HG03457 (cell line): ENCODE measurements around the gene UNC5A.
"Not testable (repeated sequence)": the region's sequence is repeated elsewhere in the genome, so short reads cannot be mapped to it uniquely, and the experiment has no call there.

Experiments used
- ATAC-seq: cut with Tn5 transposase; IDR thresholded peaks from one replicate; pipeline ENCODE4 v1.9.1; 2021; ENCODE audit warnings: moderate number of reproducible peaks; ENCODE audit not compliant: unreplicated experiment

UNC5A gene

DNA sequence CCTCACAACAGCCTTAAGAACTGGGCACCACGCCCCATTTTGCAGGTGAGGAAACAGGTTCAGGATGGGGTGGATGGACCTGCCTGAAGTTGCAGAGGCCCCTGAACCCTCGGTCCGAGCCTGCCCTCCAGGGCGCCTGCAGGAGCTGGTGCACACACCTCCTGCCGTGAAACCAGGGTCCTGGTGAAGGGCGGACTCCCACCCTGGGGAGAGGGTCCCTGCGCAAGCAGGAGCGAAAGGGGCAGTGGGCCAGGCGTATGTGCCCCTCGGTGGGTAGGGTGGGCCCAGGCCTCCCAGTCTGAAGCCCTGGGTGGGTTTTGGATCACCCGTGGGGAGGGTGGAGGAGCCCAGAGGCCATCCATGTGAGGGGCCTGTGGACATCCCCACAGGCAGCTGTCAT lies 50.9 kb downstream of the UNC5A start:
- ATAC-seq = no peak

DNA sequence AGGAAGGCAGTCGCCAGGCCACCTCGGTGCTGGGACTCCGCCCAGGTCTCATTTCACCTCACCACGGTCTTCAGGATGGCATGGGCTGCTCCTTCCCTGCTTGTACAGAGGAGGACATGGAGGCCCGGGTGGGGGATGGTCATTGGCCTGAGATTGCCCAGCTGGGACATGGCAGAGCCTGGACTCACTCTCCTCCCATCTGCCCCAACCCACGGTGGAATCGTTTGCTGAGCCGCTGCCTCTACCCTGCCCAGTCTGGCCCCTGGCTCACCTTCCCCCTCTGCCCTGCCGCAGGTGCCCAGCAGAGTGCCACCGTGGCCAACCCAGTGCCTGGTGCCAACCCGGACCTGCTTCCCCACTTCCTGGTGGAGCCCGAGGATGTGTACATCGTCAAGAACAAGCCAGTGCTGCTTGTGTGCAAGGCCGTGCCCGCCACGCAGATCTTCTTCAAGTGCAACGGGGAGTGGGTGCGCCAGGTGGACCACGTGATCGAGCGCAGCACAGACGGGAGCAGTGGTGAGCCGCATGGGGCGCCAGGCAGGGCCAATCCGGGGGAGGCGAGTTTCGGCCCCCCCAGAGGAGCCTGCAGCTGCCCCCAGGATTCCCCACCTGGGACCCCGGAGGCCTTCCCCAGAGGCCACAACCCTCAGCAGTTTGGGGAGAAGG lies 52.1 kb downstream of the UNC5A start:
- no peak for ATAC-seq

DNA sequence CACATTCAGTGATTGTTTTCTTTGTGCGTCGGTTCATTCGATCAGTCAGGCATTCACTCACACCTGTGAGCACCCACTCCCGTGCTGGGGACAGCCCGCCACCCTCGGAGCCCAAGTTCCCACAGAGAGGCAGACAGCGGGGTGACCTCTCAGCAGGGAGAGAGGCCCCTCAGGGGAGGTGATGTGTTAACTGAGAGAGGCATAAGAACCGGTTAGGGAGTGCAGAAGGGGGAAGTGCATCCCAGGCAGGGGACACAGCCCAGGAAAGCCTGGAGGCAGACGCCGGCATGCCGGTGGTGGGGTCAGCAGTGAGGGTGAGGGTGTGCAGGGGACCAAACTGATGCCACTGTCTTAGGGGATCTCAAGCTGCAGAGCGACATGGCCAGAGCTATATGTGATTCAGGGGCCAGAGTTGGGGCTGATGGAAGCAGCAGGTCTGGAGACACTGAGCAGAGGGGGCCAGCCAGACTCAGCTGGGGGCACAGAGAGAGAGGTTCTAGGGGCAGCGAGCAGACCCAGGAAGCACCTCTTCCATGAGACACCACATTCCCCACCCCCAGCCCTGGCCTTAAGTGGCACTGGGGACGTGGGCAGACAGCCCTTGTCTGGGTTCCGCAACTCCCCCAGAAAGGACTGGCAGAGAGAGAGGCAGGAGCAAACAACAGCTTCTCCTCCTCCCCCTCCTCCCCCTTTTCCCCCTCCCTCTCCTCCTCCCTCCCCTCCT lies 52.8 kb downstream of the UNC5A start:
- no peak for ATAC-seq

DNA sequence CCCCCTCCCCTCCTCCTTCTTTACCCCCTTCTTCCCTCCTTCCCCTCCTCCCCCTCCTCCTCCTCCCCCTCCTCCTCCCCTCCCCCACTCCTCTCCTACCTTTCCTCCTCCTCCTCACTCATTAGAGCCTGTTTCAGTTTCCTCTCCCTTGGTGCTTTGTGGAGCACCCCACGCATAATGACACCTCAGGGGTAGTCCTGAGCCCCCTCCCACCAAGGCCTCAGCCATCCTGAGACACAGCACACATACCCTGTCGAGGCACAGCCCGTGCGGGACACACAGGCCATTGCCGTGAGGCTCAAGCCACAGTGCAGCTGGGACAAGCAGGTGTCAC lies 53.4 kb downstream of the UNC5A start:
- ATAC-seq = no peak

DNA sequence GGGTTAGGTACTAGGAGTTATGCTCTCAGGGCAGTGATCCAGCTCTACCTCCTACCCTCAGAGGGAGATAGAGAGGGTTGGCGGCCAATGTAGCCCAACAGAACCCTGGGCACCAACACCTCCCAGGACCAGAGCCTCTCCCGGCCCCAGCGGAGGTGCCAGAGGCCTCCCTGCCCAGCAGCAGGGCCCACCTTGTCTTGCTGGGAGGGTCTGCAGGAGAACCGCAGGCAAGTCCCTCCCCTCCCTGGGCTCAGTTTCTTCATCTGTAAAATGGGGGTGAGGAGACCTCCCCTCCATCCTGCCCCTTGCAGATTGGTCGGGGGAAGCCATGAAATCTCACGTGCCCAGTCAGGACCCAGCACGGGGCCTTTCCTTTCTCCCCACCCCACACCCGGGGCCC lies 54.4 kb downstream of the UNC5A start:
- no peak for ATAC-seq

DNA sequence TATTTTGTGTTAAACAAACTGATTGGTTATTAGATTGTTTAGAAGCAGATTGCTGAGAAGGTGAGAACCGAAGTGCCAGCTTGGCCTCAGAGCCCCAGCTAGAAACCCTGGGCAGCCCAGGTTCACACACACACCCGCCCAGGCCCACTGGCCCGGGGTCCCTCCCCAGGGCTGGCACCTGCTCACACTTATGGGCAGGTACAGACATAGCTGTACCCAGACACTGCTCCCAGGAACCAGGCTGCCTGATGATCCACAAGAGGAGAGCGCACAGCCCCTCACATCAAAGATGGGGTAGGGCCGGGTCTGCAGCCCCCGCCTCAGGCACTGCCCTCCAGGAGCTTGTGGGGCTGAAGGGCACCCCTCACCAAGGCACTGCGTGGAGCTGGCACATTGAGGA lies 55.6 kb downstream of the UNC5A start:
- ATAC-seq = no peak

DNA sequence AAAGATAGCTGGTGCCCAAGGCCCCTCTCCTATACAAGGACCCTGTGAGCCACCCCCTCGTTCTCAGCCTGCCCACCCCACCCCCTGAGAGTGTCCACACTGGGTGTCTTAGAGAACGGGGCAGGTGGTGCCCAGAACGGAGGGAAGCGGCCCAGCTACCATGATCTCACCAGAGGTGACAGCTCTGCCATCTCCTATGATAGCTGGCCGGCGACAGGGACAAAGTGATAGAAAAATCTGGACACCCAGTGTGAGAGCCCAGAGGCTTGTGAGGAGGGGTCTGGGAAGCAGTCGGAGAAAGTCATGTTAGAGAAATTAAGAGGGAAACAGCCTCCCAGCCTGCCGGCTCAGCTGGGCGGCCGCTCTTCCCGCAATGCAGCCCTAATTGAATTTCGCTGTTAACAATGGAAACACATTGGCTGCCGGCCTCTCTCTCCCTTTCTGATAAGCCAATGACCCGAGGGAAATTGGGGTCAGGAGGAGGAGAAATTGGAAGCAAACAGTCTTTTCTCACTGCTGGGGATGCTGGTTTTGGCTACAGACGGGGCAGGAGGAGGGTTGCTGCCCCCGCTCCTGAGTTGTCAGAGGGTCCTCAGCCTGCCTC lies 56.5 kb downstream of the UNC5A start:
- ATAC-seq = no peak

DNA sequence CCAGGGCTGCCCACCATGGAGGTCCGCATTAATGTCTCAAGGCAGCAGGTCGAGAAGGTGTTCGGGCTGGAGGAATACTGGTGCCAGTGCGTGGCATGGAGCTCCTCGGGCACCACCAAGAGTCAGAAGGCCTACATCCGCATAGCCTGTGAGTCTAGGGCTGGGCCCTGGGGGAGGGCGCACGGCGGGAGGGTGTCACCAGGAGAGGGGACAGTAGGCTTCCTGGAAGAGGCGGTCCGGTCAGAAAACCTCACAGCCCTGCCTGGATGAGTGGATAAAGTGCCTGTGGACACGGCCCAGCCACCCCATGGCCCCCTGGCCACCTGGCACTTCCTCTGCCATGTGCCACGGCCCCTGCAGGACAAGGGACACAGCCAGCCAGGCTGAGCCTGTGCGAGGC lies 57.8 kb downstream of the UNC5A start:
- ATAC-seq = no peak

DNA sequence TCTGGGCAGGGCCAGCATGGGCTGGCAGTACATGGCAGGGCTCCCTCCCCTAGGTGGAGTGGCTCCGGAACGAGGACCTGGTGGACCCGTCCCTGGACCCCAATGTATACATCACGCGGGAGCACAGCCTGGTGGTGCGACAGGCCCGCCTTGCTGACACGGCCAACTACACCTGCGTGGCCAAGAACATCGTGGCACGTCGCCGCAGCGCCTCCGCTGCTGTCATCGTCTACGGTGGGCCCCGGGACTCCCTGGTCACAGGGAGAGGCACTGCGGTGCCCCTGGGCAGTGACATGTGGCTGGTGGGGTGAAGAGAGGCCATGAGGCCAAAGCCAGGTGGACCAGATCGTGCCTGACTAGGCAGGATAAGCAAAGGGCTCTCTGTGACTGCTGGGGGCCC lies 58.4 kb downstream of the UNC5A start:
- ATAC-seq = no peak

DNA sequence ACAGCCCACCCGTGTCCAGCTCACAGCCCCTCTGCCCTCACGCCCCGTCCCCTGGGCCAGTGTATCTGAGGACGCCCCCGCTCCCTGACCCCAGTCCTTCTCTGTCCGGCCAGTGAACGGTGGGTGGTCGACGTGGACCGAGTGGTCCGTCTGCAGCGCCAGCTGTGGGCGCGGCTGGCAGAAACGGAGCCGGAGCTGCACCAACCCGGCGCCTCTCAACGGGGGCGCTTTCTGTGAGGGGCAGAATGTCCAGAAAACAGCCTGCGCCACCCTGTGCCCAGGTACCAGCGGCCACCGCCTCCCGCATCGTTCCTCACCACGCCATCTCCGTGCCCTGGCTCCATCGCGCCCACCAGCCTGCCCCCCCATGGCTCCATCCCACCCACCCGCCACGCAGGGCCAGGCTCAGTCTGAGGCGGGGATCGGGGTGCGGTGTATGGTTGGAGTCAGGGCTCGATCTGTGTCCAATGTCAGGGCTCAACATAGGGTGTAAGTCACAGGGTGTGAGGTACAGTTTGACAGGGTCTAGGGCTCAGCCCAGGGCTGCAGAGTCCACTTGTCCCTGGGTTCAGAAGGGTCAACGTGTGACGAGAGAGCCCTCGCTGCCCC lies 59.2 kb downstream of the UNC5A start:
- no peak for ATAC-seq

DNA sequence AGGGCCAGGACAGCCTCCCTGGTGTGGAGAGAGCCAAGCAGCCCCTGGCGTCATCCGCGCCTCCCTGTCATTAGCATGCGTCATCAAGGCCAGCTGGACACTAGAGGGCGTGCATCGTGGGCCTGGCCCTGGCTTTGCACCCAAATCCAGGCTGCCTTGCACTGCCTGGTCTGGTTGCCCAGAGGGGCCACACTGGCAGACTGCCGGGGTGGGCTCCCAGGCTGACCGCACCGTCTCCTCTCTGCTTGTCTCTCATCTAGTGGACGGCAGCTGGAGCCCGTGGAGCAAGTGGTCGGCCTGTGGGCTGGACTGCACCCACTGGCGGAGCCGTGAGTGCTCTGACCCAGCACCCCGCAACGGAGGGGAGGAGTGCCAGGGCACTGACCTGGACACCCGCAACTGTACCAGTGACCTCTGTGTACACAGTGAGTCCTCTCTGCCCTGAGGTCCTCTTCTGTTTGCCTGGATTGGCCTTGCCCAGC lies 59.8 kb downstream of the UNC5A start:
- ATAC-seq = no peak

DNA sequence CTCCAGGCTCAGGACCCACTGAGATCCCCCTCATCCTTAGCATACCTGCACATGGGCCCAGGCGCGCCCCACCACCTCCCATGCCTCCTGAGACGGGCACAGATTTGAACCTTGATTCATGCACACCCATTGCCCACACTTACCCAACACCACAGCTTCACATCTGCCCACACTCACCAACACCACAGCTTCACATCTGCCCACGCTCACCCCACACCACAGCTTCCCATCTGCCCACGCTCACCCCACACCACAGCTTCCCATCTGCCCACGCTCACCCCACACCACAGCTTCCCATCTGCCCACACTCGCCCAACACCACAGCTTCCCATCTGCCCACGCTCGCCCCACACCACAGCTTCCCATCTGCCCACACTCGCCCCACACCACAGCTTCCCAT lies 60.3 kb downstream of the UNC5A start:
- ATAC-seq = not testable (repeated sequence)

DNA sequence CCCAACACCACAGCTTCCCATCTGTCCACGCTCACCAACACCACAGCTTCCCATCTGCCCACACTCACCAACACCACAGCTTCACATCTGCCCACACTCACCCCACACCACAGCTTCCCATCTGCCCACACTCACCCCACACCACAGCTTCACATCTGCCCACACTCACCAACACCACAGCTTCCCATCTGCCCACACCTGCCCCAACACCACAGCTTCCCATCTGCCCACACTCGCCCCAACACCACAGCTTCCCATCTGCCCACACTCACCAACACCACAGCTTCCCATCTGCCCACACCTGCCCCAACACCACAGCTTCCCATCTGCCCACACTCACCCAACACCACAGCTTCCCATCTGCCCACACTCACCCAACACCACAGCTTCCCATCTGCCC lies 62.2 kb downstream of the UNC5A start:
- not testable (repeated sequence) for ATAC-seq

DNA sequence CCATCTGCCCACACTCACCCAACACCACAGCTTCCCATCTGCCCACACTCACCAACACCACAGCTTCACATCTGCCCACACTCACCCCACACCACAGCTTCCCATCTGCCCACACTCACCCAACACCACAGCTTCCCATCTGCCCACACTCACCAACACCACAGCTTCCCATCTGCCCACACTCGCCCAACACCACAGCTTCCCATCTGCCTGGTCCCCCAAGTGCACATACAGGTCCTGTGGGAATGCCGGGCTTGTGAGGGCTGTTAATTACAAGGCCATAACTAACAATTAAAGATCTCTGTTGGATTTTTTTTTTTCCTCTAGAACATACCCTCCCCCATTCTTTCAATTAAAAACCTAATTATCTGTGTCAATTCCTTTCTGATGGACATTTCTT lies 62.7 kb downstream of the UNC5A start:
- not testable (repeated sequence) for ATAC-seq

DNA sequence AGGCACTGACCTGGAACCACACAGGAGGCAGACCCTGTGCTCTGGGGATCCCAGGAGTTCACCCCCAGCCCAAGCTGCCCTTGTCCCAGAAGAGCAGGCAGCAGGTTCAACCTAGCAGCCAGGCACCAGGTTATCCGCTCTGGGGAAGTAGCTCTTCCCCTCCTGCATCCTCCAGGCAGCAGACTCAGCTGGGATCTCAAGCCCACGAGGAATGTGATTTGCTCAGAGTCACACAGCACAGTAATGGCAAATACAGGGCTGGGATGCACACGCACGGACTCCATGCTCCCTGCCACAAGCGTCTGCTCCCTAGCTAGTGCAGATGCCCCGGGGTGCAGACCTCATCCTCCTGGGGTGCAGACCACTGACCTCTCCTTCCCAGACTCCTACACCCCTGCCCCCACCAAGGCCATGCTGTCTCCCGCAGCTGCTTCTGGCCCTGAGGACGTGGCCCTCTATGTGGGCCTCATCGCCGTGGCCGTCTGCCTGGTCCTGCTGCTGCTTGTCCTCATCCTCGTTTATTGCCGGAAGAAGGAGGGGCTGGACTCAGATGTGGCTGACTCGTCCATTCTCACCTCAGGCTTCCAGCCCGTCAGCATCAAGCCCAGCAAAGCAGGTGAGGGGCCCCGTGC lies 63.3 kb downstream of the UNC5A start:
- no peak for ATAC-seq

DNA sequence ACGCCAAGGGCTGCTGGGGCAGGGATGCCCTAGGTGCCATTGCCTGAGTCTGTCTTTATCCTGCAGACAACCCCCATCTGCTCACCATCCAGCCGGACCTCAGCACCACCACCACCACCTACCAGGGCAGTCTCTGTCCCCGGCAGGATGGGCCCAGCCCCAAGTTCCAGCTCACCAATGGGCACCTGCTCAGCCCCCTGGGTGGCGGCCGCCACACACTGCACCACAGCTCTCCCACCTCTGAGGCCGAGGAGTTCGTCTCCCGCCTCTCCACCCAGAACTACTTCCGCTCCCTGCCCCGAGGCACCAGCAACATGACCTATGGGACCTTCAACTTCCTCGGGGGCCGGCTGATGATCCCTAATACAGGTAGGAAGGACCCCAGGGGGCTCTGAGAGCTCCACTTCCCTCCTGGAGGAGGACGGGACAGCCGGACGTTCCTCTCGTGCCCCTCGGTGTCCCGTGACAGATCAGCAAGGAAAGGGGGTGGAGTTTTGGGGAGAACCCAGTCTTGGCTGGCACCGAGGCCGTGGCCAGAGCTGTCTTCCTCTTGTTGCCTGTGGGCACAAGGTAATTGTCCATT lies 63.9 kb downstream of the UNC5A start:
- no peak for ATAC-seq

DNA sequence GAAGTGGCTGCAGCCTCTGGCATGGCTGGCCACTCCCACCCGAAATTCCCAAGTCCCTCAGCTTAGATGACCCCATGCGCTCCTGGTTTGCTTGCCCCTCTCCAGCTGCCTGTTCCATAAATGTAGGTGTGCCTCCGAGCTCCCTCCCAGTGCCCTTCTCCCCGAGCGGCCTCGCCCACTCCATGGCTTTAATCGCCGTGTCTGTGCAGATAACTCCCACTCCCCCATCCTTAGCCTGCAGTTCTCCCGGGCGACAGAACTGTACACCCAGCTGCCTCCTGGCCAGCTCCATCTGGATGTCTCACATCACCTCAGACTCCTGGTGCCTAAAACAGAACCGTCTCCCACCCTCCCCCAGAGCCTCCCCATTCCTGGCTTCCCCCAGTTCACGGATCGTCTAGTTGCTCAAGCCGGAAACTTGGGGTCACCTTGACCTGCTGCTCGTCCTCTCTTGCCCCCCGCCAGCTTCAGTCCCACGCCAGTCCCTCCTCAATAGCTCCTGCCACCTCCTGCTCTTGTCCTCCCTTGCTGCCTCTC lies 64.7 kb downstream of the UNC5A start:
- ATAC-seq = no peak

DNA sequence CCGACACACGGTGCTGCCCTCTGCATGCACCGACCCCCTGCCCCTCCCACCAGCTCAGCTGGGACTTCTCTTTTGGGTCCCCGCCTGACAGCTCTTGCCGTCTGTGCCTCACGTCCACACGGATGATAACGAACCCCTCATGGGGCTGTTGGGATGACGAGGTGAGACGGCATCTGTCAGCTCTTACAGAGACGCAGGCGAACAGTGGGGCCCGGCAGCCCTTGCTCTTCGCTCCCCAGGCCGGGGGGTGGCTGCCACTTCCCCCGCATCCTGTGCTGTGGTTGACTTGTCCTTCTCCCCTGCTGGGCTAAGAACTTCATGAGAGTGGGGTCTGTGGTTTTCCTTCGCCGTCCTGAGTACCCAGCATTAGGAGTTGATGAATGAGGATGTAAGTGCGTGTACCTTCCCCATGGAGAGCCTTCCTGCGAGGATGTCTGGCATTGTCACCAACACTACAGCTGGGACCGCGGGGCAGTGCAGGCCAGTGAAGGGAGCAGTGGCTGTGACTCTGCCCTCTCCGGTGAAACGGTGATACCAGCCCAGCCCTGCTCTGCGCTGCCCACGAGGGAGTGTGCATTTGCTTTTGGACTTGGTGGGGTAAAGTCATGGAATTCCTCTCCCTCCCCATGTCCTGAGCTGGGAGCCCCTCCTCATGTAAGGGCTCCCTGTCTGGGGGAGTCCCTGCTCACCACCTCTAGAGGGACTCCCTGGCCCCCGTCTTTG lies 65.6 kb downstream of the UNC5A start:
- no peak for ATAC-seq

DNA sequence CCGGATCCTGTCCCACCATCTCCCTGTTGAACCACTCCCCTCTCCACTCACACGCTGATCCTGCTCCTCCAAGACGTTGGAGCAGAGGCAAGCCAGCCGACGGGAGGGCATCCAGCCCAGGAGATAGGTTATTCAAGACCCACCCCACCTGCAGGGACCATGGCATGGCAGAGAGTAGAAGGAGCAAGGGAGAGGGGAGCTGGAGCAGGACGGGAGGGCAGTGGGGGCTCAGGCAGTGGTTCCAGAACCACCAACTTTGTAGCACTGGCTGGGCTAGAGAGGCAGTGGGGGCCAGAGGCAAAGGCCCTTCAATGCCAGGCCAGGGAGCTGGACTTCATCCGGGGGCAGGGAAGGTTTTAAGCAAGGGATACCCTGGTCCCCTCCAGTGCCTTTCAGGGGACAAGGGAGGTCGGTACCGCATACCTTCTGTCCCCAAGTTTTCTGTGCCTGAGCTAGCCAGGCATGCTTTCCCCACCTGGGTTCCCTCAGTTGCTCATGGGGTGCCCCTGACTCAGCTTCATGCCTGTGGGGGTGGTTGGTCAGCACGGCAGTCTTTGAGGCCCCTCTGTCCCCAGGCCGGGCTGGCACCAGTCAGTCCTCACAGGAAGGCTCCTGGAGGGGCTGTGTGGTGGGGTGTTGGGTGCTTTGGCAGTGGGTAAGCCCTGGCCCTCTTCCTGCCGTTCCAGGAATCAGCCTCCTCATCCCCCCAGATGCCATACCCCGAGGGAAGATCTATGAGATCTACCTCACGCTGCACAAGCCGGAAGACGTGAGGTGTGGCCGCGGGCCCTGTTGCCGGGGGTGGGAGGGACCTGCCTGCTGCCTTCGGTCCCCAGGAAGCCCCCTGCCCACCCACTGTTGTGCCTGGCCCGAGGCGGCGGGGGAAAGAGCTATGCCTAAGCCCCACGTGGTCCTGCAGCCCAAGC lies 66.4 kb downstream of the UNC5A start:
- ATAC-seq = no peak
